GM20431 (cell line): ENCODE measurements around the gene NADK.

Source experiments
- in situ Hi-C: fragments of 300-500 bp; cut with MseI, MboI; formaldehyde crosslinking; loops from one replicate; pipeline ENCODE4 v1.15.0; 2020; ENCODE audit warnings: low sequenced_read_pairs; ENCODE audit not compliant: unreplicated experiment

NADK gene

GRCh38 chr1:1768249-1768992 lies 9.8 kb downstream of the NADK start:
- in situ Hi-C loops: no loop called here

DNA sequence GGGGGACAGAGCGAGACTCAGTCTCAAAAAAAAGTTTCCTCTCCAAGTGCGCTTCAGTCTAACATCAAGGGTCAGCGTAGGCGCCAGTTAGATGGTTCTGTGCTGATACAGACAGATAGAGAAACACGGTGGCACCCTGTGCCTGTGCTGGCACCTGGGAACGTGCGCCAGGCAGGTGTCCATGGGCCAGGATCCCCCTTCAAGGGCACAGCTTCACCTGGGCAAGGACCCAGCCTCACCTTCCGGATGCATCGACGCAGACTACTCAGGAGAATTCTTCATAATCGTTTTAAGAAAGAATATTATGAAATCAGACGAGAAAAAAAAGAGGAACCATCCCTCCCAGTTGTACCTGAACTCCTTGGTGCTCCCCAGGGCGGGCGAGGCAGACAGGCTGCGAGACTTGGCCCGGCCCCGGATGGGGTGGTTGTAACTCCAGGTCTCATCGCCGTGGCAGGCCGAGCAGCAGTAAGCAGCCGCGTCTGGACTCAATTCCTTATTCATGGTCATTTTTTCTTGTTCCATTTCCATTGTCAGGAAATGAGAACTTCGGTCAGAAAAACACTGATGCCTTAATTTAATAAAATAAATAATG lies 13.3 kb downstream of the NADK start:
- in situ Hi-C loops: no loop called here

DNA sequence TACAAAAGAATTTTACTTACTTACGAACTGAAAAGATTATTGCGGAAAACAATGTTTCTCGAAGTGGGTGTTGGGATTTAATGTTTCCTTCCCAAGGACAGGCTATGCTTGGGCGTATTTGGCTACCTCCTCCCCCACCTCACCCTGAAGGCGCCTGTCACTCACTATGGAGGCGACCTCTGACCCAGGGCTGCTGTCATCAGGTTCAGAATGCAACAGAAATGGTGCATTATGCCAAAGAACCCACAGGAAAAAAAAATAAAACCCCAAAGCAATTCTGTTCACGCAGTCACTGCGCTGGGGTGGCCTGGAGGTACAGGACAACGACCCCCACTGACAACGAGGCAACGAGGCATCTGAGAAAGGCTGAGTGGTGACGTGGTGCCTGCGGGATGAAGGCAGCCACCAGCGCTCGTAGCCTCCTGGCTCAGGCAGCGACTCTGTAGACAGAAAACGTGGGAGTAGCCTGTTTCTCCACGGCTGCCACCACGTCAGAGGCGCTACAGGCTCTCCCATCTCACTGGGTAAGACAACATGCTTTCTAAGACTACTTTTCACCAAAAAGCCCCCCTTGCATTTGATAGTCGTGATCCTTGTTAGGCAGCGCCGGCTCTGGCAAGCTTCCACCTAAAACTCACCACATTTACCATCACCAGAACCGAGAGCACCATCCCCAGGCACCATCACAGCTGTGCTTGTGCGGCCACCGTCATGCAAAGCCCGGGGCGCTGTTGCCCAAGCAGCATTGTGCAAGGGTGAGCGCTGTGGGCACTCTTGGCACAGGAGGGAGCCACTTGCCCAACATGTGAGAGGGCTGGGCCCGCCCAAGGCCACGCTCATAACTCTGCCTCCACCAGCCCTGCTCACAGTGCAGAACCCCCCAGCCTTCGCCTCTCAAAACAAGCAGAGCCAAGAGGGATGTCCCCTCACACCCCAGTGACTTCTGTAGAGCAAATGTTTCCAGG lies 14.3 kb downstream of the NADK start:
- in situ Hi-C loops: no loop called here

GRCh38 chr1:1761504-1762376 lies 16.5 kb downstream of the NADK start:
- in situ Hi-C loops: no loop called here

- in situ Hi-C loops: no loop called here
These were observed 17.6 kb downstream of the NADK start for GRCh38 chr1:1760715-1761114.

- in situ Hi-C loops: no loop called here
These were observed 18.0 kb downstream of the NADK start for GRCh38 chr1:1760345-1760650.

DNA sequence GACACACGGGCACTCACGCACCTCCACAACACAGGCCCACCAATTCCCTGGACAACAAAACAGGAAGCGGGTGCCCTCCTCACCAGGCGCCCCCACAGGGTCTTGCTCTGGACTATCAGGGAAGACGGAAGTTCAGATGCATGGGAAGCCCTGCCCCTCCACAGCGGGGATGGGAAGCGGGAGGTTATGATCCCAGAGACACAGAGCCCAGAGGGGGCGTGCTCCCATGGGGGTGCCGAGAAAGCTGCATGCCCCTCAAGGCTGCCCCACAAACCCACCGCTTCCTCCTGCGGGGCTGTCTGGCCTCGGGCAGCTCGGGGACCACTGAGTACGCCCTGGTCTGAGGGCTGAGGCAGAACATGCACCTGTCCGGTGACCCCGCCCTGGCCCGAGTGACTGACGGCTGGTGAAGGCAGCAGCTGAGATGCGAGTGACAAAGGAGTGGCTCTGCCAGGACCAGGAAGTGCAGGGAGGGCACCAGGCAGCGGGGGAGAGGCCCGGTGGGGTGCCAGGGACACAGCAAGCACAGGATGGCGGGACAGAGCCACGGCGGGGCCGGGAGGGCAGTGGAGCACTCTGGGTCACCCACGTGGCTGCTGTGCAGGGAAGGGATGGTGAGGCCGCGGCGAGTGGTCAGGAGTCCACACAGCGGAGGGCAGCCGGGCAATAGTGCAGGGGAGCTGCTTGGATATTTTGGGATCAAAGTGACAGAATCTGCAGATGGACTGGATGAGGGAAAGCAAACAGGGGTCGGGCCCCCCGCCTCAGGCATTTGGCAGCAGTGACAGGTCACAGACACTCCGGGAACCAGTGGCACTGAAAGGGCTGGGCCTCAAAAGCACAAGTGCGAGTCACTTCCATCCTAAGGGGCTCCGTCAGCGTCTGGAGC lies 18.6 kb downstream of the NADK start:
- in situ Hi-C loops: no loop called here

DNA sequence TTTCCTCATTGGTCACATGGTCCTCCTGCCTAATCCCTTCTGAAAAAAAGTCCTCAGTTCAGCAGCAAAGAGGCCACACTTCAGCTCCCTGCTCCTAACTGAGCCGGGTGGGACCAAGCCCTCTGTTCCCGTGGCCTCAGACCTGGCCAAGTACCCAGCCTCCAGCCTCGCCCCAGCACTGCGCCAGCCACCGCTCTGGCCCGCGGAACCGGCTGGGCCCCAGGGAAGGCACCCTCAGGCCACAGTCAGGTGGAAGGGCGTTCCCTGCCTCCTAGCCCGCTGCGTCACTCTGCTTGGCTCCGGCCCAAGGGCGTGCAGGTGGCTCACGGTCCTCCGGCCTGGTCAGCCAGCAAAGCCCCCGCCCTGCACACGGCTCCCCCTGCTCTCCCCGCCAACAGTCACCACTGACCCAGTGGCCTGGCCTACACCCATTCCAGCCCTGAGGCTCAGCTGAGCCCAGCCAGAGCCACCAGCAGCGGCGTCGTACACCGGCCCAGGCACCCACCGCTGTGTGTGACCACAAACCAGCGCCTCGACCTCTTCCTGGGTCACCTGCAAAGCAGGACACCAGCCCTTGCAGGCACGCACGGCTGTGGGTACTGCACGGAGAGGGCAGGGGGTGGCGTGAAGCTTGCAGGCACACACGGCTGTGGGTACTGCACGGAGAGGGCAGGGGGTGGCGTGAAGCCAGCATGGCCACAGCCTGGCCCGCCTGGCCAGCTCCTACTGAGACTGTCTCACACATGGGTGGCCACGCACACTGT lies 19.4 kb downstream of the NADK start:
- in situ Hi-C loops: no loop called here

- in situ Hi-C loops: no loop called here
These were observed 20.1 kb downstream of the NADK start for GRCh38 chr1:1758059-1758621.

DNA sequence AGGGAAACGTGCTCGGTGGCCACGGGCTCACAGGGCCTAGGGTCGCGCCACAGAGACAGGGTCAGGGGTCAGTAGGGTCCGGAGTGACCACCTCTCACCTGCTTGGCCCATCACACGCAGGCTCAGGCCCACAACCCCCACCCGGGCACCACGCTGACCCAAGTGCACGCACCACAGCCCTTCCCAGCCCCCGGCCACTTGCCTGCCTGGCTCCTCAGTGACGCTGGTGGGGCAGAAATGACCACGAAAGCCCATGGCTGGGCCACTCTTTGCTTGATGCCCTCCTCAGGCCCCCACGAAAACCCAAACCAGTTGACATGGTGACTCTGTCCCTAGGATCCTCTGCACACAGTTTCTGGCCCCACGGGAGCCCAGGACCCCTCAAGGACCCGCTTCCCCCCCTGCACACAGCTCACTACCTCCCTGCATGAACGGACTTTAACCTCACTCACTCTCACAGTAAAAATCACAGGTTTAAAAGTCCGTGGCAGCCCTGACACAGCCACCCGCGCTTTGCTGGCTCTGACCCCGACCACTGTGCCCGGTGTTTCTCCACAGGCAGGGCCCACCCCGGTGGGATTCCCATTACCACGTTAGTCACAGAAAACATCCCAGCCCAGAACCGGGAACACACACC lies 20.7 kb downstream of the NADK start:
- in situ Hi-C loops: no loop called here

GRCh38 chr1:1756661-1757421 lies 21.4 kb downstream of the NADK start:
- in situ Hi-C loops: no loop called here

- in situ Hi-C loops: no loop called here
These were observed 22.4 kb downstream of the NADK start for GRCh38 chr1:1755852-1756251.

GRCh38 chr1:1755426-1755825 lies 22.8 kb downstream of the NADK start:
- in situ Hi-C loops: no loop called here

DNA sequence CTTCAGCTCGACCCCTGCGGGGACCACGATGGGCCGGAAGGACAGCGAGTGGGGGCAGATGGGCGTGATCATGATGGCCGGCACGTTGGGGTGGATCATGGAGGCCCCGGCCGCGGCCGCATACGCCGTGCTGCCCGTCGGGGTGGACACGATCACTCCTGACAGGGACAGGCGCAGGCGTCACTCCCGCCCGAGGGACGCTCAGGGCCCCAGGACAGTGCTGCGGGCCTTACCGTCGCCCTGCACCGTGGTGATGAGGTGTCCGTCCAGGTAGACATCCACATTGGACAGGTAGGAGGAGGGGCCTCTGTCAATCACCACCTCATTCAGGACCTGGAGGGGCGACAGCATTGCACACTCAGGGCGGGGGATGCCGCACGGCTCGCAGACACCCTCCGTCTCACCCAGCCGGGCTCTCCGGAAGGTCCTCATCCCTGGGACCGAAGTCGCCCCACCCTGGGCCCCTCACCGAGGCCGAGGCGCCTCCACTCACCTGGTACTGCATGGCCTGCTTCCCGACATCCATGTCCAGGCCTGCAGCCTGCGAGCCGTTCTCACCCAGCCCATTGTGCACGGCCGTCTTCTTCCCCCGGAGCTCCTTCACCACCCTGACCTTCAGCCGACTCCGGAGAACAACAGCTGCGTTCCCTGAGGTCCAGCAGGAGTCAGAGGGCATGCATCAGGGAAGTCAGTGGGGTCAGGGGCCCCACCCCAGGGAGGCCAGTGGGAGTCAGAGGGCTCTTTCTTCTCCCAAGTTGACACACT lies 24.0 kb downstream of the NADK start:
- in situ Hi-C loops: no loop called here

- in situ Hi-C loops: no loop called here
These were observed 24.7 kb downstream of the NADK start for GRCh38 chr1:1753607-1754005.
